Suprapubic skin (tissue), 4 donors: ENCODE results near the gene IGF2R.

ENCODE experiments used
- POLR2A ChIP-seq, 2 donors: fragments of 450-650 bp; IDR thresholded peaks; one replicate each; pipeline ENCODE4 v1.6.1; 2017; ENCODE audit warnings: antibody characterized with exemption in 2 of 2, mild to moderate bottlenecking in 2 of 2, moderate library complexity in 2 of 2
- POLR2AphosphoS5 ChIP-seq, 3 donors: sonication (generic); formaldehyde crosslinking; IDR thresholded peaks; one replicate each; pipeline ENCODE4 v1.6.1; 2017; ENCODE audit warnings: antibody characterized with exemption in 3 of 3
- TF ChIP-seq, protein P1 (sequence below), 2 donors: fragments of 200-600 bp in 1 of 2; fragments of 450-650 bp in 1 of 2; sonication (generic) in 1 of 2; IDR thresholded peaks; one replicate each; pipeline ENCODE4 v1.5.1; 2016 to 2019; ENCODE audit warnings: antibody characterized with exemption in 2 of 2, mild to moderate bottlenecking in 1 of 2, moderate library complexity in 1 of 2

DNA sequence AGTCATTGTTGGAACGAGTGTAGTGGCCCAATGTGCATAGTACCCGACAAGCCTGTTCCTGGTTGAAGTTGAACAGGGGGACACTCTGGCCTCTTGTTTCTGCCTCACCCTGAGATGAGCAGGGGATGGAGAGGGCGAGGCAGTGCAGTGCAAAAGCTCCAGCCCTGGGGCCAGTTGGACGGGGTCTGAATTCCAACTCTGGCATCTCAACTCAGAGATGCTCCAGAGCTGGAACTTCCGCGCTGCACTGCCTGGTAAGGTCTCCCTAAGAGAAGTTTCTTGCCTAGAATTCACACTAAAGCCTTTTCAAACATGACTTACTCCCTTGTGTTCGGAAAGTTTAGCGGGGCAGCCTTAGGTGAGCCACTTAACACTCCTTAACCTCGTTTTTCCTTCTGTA, 80.5 kb downstream of the IGF2R start:
- TF ChIP-seq, protein P1, sequence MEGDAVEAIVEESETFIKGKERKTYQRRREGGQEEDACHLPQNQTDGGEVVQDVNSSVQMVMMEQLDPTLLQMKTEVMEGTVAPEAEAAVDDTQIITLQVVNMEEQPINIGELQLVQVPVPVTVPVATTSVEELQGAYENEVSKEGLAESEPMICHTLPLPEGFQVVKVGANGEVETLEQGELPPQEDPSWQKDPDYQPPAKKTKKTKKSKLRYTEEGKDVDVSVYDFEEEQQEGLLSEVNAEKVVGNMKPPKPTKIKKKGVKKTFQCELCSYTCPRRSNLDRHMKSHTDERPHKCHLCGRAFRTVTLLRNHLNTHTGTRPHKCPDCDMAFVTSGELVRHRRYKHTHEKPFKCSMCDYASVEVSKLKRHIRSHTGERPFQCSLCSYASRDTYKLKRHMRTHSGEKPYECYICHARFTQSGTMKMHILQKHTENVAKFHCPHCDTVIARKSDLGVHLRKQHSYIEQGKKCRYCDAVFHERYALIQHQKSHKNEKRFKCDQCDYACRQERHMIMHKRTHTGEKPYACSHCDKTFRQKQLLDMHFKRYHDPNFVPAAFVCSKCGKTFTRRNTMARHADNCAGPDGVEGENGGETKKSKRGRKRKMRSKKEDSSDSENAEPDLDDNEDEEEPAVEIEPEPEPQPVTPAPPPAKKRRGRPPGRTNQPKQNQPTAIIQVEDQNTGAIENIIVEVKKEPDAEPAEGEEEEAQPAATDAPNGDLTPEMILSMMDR (IDR thresholded peaks at IDR 0.05): no peak
- TF ChIP-seq POLR2A (IDR thresholded peaks at IDR 0.05): no peak
- no peak for TF ChIP-seq POLR2AphosphoS5 (IDR thresholded peaks at IDR 0.05)
